ENCODE results near the gene TAF1C.

- TF ChIP-seq CTCF (IDR thresholded peaks at IDR 0.05; ENCODE audit: borderline replicate concordance, extremely low read depth, low read length, poor library complexity, severe bottlenecking), result no peak
- TF ChIP-seq EZH2 (IDR thresholded peaks at IDR 0.05; ENCODE audit: borderline replicate concordance, low read depth, low read length, severe bottlenecking), result no peak
Observed at GRCh38 chr16:84178146-84178765, 8.6 kb downstream of the TAF1C start.

All from DND-41 (cell line).